NOMO-1 treated with DMSO at 0.1 percent for 48 hours (cell line): ENCODE measurements around the gene KCNH6.

Experiments used
- DNase-seq: peaks from one replicate; lab custom pipeline; 2025; ENCODE audit not compliant: unreplicated experiment; lab: John Stamatoyannopoulos, UW

KCNH6 gene

DNA sequence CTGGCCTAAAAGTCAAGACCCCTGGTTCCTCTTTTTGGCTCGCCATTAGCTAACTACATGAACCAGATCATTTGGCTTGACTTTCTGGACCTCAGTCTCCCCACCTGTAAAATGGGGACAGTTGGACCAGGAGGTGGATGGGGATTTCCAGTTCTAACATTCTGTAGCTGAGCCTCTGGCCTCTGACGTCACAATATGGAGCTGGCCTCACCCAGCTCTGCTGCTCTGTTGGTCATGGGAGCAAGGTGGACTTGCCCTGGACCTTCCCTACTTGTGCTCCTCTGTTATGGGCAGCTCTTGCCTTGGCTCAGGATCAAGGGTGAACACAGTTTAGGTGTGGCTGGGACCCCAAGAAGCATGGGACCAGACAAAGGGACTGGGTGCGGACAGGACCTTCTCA, 16.5 kb upstream of the KCNH6 start:
- no peak for DNase-seq

- DNase-seq = no peak
Measured at GRCh38 chr17:63511331-63511730, 11.8 kb upstream of the KCNH6 start.

- DNase-seq = no peak
Measured at GRCh38 chr17:63512388-63512787, 10.8 kb upstream of the KCNH6 start.

- no peak for DNase-seq
Measured at GRCh38 chr17:63512896-63513644, 10.1 kb upstream of the KCNH6 start.

GRCh38 chr17:63514477-63514876, 8.7 kb upstream of the KCNH6 start:
- no peak for DNase-seq

- no peak for DNase-seq
Measured at GRCh38 chr17:63514974-63515373, 8.2 kb upstream of the KCNH6 start.

DNA sequence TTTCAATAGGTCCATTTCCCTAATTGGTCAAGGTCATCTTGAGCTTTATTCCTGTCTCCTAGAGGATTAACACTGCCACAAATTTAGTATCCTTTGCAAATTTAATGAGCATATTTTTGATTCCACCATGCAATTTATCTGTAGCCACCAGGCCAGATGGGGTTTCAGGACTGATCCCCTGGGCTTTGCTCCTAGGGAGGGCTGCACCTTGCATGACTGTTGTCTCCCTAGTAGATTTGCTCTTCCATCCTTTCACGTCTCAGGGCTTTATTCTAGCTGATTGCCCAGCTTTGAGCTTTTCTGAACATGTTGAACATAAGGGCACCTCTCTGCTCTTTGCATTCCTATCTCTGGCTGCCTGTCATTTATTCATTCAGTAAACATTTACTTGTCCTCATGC, 7.7 kb upstream of the KCNH6 start:
- no peak for DNase-seq

GRCh38 chr17:63516910-63517824, 6.0 kb upstream of the KCNH6 start:
- no peak for DNase-seq

GRCh38 chr17:63517825-63518534, 5.2 kb upstream of the KCNH6 start:
- no peak for DNase-seq

- no peak for DNase-seq
Measured at GRCh38 chr17:63519116-63519881, 3.9 kb upstream of the KCNH6 start.

- DNase-seq = no peak
Measured at GRCh38 chr17:63519972-63520882, 2.9 kb upstream of the KCNH6 start.

GRCh38 chr17:63524051-63524450, 893 bp downstream of the KCNH6 start:
- no peak for DNase-seq

DNA sequence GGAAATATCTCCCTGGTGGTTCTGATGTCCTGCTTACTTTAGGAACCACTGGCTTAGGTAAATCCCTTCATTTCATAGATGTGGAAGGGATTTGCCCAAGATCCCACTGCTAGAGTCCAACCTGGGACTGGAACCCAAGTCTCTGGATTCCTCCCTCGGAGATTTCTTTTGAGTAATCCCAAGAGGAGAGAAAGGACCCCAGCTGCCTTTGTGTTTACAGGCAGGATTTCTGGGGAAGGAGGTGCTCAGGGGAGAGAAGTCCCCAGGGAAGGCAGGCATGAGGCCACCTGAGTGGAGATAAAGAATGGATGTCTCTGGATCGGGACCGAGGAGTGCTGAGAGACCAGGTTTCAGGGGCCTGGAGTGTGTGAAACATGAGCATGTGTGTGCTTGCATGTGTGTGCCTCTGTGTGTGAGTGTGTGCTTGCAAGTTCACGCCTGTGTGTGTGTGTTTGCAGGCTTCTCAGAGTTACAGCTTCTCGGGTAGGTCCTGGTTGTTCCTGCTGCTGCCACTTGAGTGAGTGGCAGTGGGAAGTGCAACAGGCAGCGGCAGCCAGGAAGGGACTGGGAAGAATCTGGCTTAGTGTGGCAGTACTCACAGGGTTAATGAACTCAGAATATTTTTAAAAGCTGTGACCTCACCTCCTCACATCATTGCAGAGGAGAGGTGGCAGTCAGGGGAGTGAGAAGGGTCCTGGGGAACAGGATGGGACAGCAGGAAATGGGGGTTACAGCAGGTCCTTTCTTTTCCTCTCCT, 2.2 kb downstream of the KCNH6 start:
- no peak for DNase-seq

DNA sequence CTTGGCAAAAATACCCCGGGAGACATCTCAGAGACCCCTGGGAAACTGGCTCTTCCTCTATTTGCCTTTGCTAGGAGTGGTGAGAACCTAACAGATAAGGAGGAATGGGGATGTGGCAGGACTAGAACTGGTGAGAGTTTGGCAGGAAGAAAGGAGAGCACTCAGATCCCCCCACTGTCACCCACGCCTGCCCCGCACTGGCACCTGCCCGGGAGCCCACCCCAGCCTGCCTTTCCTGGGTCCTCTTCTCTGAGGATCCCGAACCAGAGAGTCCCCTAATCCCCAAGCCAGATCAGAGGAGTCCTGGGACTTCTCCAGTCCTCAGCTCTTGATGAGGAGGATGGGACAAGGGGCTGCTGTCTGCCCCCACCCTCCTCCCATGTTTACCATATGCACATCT, 3.7 kb downstream of the KCNH6 start:
- no peak for DNase-seq

DNA sequence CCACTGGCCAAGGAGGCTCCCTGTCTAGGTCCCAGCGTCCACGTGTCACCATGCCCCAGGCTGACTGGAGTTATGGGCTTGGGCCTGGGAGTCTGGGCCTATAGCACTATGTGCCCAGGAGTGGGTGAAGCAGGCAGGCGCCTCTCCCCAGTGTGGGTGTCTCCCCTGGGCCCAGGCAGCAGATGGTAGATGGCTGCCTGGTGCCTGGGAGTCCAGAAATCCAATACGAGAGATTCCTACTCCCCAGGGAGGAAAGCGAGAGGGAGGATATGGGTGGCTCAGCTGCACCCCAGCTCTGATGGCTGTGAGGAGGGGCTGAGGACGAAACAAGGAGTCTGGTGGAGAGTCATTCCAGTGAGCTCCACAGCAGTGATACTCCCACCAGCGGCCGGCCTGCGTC, 5.0 kb downstream of the KCNH6 start:
- no peak for DNase-seq

DNA sequence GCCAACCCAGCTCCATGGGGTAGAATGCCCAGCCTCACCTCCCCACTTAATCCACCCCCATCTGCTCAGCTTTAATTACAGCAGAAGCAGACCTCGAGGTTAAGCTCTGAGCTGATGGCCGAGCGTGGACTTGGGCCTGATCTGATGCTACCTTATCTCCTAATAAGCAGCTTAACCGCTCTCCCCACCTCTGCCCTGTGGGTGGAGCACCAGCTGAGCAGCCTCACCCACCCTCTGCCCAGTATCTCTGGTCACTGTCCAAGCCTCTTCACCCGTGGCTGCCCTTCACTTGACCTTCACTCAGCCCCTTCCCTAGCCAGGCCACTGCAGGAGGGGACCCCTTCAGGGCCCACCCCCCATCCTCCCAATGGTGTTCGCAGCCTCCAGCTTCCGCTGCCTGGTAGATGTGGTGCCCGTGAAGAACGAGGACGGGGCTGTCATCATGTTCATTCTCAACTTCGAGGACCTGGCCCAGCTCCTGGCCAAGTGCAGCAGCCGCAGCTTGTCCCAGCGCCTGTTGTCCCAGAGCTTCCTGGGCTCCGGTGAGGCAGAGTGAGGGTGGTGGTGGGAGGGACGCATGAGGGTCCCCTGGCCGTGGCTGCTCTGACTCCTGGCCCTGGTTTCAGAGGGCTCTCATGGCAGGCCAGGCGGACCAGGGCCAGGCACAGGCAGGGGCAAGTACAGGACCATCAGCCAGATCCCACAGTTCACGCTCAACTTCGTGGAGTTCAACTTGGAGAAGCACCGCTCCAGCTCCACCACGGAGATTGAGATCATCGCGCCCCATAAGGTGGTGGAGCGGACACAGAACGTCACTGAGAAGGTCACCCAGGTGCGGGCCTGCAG, 6.8 kb downstream of the KCNH6 start:
- no peak for DNase-seq

- no peak for DNase-seq
Measured at GRCh38 chr17:63530557-63531021, 7.4 kb downstream of the KCNH6 start.
